Stimulated activated memory B cell treated with anti-CD40 and anti-IgM and Interleukin-4, amounts not matched to agents 10 μg/mL and 1 μg/mL and 100 μg/mL, for 72 hours (primary cell): ENCODE measurements around the gene ZNF140.
A peak's percentile ranks its signal among the peaks of the same experiment; 100 is the strongest.

Experiments used
- ATAC-seq: fragments of 150-1000 bp; cut with Tn5 transposase; 2 replicates; pipeline ENCODE4 v1.10.0; 2021
- H3K27ac Mint-ChIP-seq: one replicate; pipeline ENCODE4 v1.8.0; 2022; ENCODE audit warnings: mild to moderate bottlenecking, mixed read lengths
- H3K27me3 Mint-ChIP-seq: one replicate; pipeline ENCODE4 v1.8.0; 2022; ENCODE audit warnings: mixed read lengths
- H3K36me3 Mint-ChIP-seq: one replicate; pipeline ENCODE4 v1.8.0; 2022; ENCODE audit warnings: mixed read lengths
- H3K4me1 Mint-ChIP-seq: one replicate; pipeline ENCODE4 v1.8.0; 2022; ENCODE audit warnings: mixed read lengths
- H3K4me3 Mint-ChIP-seq: one replicate; pipeline ENCODE4 v1.8.0; 2022; ENCODE audit warnings: mild to moderate bottlenecking, moderate library complexity, mixed read lengths
- H3K9me3 Mint-ChIP-seq: one replicate; pipeline ENCODE4 v1.8.0; 2022; ENCODE audit warnings: mixed read lengths

ZNF140 gene

GRCh38 chr12:133107121-133107520 is 26.4 kb downstream of the ZNF140 start:
- no peak for ATAC-seq
- Mint-ChIP-seq H3K36me3 (peaks cover 89% of the 10 kb centered on the region), H3K27ac (no peak overlapping the region), H3K4me3 (no peak overlapping the region), H3K27me3 (no peaks in the 10 kb centered on the region), H3K4me1 (no peaks in the 10 kb centered on the region), H3K9me3 (peaks cover 23% of the 10 kb centered on the region)

GRCh38 chr12:133108150-133108549 is 27.4 kb downstream of the ZNF140 start:
- H3K36me3 Mint-ChIP-seq, result peaks cover 84% of the 10 kb centered on the region
- H3K27ac Mint-ChIP-seq, result no peak overlapping the region
- no peaks in the 10 kb centered on the region for H3K27me3 Mint-ChIP-seq
- ATAC-seq, result no peak
- H3K4me1 Mint-ChIP-seq, result no peaks in the 10 kb centered on the region
- peaks cover 23% of the 10 kb centered on the region for H3K9me3 Mint-ChIP-seq
- H3K4me3 Mint-ChIP-seq, result no peak overlapping the region

- H3K9me3 Mint-ChIP-seq, result peaks cover 45% of the 10 kb centered on the region
- ATAC-seq, result no peak
- no peaks in the 10 kb centered on the region for H3K27me3 Mint-ChIP-seq
- H3K4me3 Mint-ChIP-seq, result no peak overlapping the region
- H3K4me1 Mint-ChIP-seq, result no peaks in the 10 kb centered on the region
- H3K27ac Mint-ChIP-seq, result no peak overlapping the region
- H3K36me3 Mint-ChIP-seq, result peaks cover 91% of the 10 kb centered on the region
Measured at GRCh38 chr12:133120385-133121191, 39.9 kb downstream of the ZNF140 start.

- H3K27me3 Mint-ChIP-seq, result no peaks in the 10 kb centered on the region
- ATAC-seq, result no peak
- peaks cover 78% of the 10 kb centered on the region for H3K36me3 Mint-ChIP-seq
- H3K27ac Mint-ChIP-seq, result no peak overlapping the region
- no peak overlapping the region for H3K4me3 Mint-ChIP-seq
- peaks cover 8% of the 10 kb centered on the region for H3K4me1 Mint-ChIP-seq
- peaks cover 33% of the 10 kb centered on the region for H3K9me3 Mint-ChIP-seq
Measured at GRCh38 chr12:133124674-133125073, 44.0 kb downstream of the ZNF140 start.

GRCh38 chr12:133129368-133130037 is 48.8 kb downstream of the ZNF140 start:
- no peak for ATAC-seq
- Mint-ChIP-seq H3K36me3 (peaks cover 63% of the 10 kb centered on the region), H3K27ac (peak overlapping the region; percentile 99), H3K4me3 (peak overlapping the region; percentile 98), H3K27me3 (no peaks in the 10 kb centered on the region), H3K9me3 (peaks cover 22% of the 10 kb centered on the region), H3K4me1 (peaks cover 25% of the 10 kb centered on the region)

- peaks cover 23% of the 10 kb centered on the region for H3K9me3 Mint-ChIP-seq
- H3K27ac Mint-ChIP-seq, result peak within 1 kb of the TSS; percentile 99
- no peaks in the 10 kb centered on the region for H3K27me3 Mint-ChIP-seq
- H3K36me3 Mint-ChIP-seq, result peaks cover 65% of the 10 kb centered on the region
- peak; percentile 97 for ATAC-seq
- H3K4me3 Mint-ChIP-seq, result peak within 1 kb of the TSS; percentile 98
- H3K4me1 Mint-ChIP-seq, result peaks cover 25% of the 10 kb centered on the region
Measured at GRCh38 chr12:133130038-133130807, 49.5 kb downstream of the ZNF140 start, which contains the start of the genes ZNF10 and ZNF891. TSS of gene ZNF10 (plus strand) at chr12:133130627. CDS start at chr12:133144493, 13,866 bp downstream. TSS of gene ZNF891 (minus strand) at chr12:133130274. CDS start at chr12:133121918, 8,356 bp downstream.

- Mint-ChIP-seq H3K9me3 (peaks cover 28% of the 10 kb centered on the region), H3K27ac (peak overlapping the region; percentile 99), H3K4me1 (peaks cover 25% of the 10 kb centered on the region), H3K36me3 (peaks cover 66% of the 10 kb centered on the region), H3K4me3 (peak overlapping the region; percentile 98), H3K27me3 (no peaks in the 10 kb centered on the region)
- peak; percentile 28 for ATAC-seq
Measured at GRCh38 chr12:133130808-133131128, 50.0 kb downstream of the ZNF140 start.

GRCh38 chr12:133135747-133136146 is 55.0 kb downstream of the ZNF140 start:
- Mint-ChIP-seq H3K27me3 (no peaks in the 10 kb centered on the region), H3K36me3 (peaks cover 84% of the 10 kb centered on the region), H3K27ac (no peak overlapping the region), H3K4me1 (peaks cover 11% of the 10 kb centered on the region), H3K9me3 (peaks cover 43% of the 10 kb centered on the region), H3K4me3 (no peak overlapping the region)
- no peak for ATAC-seq

- ATAC-seq, result no peak
- no peak overlapping the region for H3K27ac Mint-ChIP-seq
- peaks cover 89% of the 10 kb centered on the region for H3K36me3 Mint-ChIP-seq
- no peak overlapping the region for H3K4me3 Mint-ChIP-seq
- H3K4me1 Mint-ChIP-seq, result no peaks in the 10 kb centered on the region
- H3K27me3 Mint-ChIP-seq, result no peaks in the 10 kb centered on the region
- peaks cover 30% of the 10 kb centered on the region for H3K9me3 Mint-ChIP-seq
Measured at GRCh38 chr12:133145981-133146380, 65.3 kb downstream of the ZNF140 start.

- H3K36me3 Mint-ChIP-seq, result peaks cover 78% of the 10 kb centered on the region
- peaks cover 47% of the 10 kb centered on the region for H3K9me3 Mint-ChIP-seq
- no peak for ATAC-seq
Measured at GRCh38 chr12:133156125-133156690, 75.5 kb downstream of the ZNF140 start.

More at GRCh38 chr12:133156125-133156690, 75.5 kb downstream of the ZNF140 start:
- Mint-ChIP-seq H3K27ac (no peak overlapping the region), H3K4me1 (no peaks in the 10 kb centered on the region), H3K4me3 (no peak overlapping the region), H3K27me3 (no peaks in the 10 kb centered on the region)
